ENCODE measurements around the gene HIF1AN. TPM values are rescaled to one million over a fixed set of nuclear protein-coding genes. Genes with fewer than 3 reads are reported as not detected.

HIF1AN gene
- total RNA-seq, 1 donor: 14.2 TPM

- H3K4me3 ChIP-seq (ENCODE audit: low read depth, low read length): no peak overlapping the region
- no peak for DNase-seq (ENCODE audit: low read depth)
- TF ChIP-seq, protein P1, sequence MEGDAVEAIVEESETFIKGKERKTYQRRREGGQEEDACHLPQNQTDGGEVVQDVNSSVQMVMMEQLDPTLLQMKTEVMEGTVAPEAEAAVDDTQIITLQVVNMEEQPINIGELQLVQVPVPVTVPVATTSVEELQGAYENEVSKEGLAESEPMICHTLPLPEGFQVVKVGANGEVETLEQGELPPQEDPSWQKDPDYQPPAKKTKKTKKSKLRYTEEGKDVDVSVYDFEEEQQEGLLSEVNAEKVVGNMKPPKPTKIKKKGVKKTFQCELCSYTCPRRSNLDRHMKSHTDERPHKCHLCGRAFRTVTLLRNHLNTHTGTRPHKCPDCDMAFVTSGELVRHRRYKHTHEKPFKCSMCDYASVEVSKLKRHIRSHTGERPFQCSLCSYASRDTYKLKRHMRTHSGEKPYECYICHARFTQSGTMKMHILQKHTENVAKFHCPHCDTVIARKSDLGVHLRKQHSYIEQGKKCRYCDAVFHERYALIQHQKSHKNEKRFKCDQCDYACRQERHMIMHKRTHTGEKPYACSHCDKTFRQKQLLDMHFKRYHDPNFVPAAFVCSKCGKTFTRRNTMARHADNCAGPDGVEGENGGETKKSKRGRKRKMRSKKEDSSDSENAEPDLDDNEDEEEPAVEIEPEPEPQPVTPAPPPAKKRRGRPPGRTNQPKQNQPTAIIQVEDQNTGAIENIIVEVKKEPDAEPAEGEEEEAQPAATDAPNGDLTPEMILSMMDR (IDR thresholded peaks at IDR 0.05; ENCODE audit: insufficient read depth, low read depth, low read length): no peak
Observed at GRCh38 chr10:100537475-100537874, 1.7 kb downstream of the HIF1AN start.

- no peak overlapping the region for H3K4me3 ChIP-seq (ENCODE audit: low read depth, low read length)
- DNase-seq (ENCODE audit: low read depth): no peak
- TF ChIP-seq, protein P1 (IDR thresholded peaks at IDR 0.05; ENCODE audit: insufficient read depth, low read depth, low read length): no peak
Observed at GRCh38 chr10:100544950-100545349, 9.2 kb downstream of the HIF1AN start.

DNA sequence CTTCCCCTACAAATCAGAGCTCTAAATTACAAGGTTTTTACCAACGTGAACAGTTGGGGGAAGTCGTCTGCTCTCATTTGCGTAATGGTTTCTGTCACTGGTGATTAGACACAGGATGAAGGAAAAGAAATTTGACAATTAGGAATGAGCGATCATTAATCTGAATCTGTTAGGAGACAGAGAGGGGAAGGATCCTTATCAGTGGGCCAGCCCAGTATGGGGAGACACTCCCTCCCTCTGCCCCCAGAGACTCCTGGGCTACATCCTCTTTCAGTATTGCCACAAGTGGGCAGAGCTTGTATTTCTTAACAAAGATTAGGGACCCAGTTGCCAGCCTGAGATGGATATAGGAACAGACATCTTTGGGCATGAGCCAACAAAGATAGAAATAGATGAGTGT lies 15.5 kb downstream of the HIF1AN start:
- DNase-seq (ENCODE audit: low read depth): no peak
- TF ChIP-seq, protein P1 (IDR thresholded peaks at IDR 0.05; ENCODE audit: insufficient read depth, low read depth, low read length): no peak
- no peak overlapping the region for H3K4me3 ChIP-seq (ENCODE audit: low read depth, low read length)

DNA sequence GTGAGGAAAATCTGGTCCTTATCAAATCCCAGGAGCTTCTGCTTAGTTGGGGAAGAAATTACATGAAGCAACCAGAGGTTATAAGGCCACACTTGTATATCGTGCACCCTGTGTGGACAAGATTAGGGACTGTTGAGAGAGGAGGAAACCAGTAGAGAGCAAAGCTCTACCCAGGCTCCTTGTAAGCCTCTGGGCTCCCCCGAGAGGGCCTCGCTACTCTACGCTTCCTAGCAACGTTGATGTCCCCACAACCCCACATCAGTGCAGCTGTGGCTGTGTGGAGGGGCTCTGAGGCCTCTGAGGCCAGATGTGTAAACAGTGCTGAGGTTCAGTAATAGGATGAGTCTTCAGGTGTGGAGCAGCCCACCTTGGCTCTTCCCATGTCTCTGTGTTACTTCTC lies 16.0 kb downstream of the HIF1AN start:
- DNase-seq (ENCODE audit: low read depth): no peak

GRCh38 chr10:100553929-100554328 lies 18.2 kb downstream of the HIF1AN start:
- TF ChIP-seq, protein P1 (IDR thresholded peaks at IDR 0.05; ENCODE audit: insufficient read depth, low read depth, low read length): no peak
- no peak for DNase-seq (ENCODE audit: low read depth)
- H3K4me3 ChIP-seq (ENCODE audit: low read depth, low read length): no peak overlapping the region

More for the DNA sequence above, 16.0 kb downstream of the HIF1AN start:
- no peak overlapping the region for H3K4me3 ChIP-seq (ENCODE audit: low read depth, low read length)
- TF ChIP-seq, protein P1 (IDR thresholded peaks at IDR 0.05; ENCODE audit: insufficient read depth, low read depth, low read length): no peak

DNA sequence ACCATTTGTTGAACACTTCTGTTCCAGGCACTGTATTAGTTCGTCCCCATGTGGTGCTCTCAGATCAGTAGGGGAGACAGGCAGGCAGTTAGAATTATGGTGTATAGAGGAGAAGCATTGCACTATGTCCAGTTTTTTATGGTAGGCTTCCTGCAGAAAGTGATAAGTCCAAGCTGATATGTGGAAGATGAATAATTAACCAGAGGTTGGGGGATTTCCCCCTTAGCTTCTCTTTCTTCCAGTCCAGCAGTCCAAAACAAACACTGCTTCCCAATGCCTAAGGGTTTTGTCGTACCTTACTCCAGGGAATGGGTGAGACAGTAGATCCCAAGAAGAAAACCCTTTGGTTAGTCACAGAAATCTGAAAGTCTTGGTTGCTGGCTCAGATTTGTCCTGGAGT lies 19.2 kb downstream of the HIF1AN start:
- TF ChIP-seq, protein P1 (IDR thresholded peaks at IDR 0.05; ENCODE audit: insufficient read depth, low read depth, low read length): no peak
- no peak for DNase-seq (ENCODE audit: low read depth)
- H3K4me3 ChIP-seq (ENCODE audit: low read depth, low read length): no peak overlapping the region

GRCh38 chr10:100560248-100560647 lies 24.5 kb downstream of the HIF1AN start:
- no peak for DNase-seq (ENCODE audit: low read depth)
- TF ChIP-seq, protein P1 (IDR thresholded peaks at IDR 0.05; ENCODE audit: insufficient read depth, low read depth, low read length): no peak

More at GRCh38 chr10:100560248-100560647, 24.5 kb downstream of the HIF1AN start:
- H3K4me3 ChIP-seq (ENCODE audit: low read depth, low read length): no peak overlapping the region

Data from fibroblast of villous mesenchyme (primary cell).